Raji (cell line): ENCODE measurements around the gene MTM1.

Experiments
- POLR2A ChIP-seq: IDR thresholded peaks from 2 replicates; pipeline ENCODE4 v1.6.1; 2011; ENCODE audit warnings: low read depth, low read length, control low read depth; ENCODE audit not compliant: insufficient read depth

Gene MTM1

GRCh38 chrX:150568320-150569154 lies at the start of gene MTM1:
Gene MTM1, plus strand, starts transcription at chrX:150568621. Its CDS starts 23,994 bp downstream, at chrX:150592615.
- peak; percentile 59 for TF ChIP-seq POLR2A

DNA sequence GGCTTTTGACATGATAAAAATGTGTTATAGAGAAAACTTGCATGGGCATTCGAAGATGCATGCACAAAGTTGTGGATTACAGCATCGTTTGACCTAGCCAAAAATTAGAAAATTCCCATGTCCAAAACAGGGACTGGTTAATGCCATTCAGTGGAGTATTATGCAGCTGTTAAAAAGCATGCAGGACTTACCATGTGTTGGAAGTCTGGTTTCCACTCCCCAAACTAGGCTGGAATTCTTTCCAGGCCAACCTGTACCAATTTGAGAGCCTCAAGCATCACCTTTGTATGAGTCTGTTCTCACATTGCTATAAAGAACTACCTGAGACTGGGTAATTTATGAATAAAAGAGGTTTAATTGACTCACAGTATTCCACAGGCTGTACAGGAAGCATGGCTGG lies 45.9 kb upstream of the MTM1 start:
- TF ChIP-seq POLR2A, result no peak

DNA sequence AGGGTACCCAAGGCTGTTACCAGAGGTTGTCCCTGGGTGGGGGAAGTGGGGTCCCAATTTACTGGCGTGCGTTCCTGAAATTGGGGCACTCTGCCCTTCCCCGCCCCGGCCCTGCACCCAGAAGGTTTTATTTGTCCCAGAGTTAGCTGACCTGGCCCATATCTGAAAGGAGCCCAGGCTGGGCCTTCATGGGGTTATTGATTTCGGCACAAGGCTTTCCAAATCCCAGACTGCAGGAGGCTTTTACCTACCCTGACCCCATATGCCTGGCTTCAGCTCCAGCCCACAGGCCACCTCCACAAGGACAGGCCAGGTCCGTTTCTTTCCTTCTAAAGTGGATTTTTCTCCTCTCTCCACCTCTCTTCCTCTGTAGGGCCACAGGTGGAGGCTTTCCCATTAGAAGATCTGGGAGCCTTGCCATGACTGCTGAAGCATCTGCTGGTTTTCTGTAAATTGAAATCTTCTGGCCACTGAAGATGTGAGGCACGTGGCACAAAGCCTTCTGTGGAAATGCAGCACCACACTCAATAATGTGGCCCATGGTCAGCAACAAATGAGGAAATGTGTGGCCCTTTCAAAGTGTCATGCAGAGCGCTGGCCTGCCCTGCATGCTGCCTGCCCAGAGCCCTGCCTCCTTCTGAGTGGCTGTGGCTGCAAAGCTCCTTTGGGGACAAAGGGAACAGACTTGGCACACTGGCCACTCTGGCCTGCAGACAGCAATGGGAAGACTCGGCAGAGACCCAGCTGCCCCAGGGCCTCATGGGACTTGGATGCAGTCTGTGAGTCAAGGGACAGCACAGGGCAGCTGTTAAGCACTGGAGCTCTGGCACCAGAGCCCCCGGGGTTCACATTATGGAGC lies 43.1 kb upstream of the MTM1 start:
- no peak for TF ChIP-seq POLR2A

GRCh38 chrX:150526692-150527091 lies 41.7 kb upstream of the MTM1 start:
- no peak for TF ChIP-seq POLR2A

- no peak for TF ChIP-seq POLR2A
Observed at GRCh38 chrX:150527108-150527507, 41.3 kb upstream of the MTM1 start.

DNA sequence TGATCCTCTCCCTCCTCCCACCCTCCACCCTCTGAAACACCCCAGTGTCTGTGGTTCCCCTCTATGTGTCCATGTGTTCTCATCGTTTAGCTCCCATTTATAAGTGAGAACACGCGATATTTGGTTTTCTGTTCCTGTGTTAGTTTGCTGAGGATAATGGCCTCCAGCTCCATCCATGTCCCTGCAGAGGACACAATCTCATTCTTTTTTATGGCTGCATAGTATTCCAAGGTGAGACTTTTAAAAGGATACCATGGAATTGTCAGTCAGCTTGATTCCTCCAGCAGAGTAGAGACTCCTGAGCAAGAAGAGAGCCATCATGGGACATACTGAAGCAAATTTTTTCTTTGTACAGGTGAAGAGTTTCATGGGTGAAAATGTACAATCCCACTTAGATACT lies 38.8 kb upstream of the MTM1 start:
- TF ChIP-seq POLR2A, result no peak

- TF ChIP-seq POLR2A, result no peak
Observed at GRCh38 chrX:150530821-150531220, 37.6 kb upstream of the MTM1 start.

DNA sequence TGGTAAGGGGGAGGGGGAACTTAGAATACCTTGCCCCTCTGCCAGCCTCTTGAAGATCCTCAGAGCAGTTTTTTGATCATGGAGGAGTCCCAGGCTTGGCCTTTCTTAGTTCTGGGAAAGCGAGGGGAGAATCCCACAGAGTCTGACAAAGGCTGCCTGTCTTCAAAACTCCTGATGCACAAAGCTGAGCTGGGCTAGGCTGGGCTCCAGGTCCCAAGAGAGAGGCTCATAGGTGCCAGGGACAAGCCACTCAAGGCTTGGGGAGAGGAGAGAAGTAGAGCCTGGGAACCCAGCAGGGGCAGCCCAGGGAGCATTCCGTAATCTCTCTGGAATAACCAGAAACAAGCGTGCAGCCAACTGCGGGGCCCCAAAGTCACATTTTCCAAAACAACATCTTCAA lies 37.0 kb upstream of the MTM1 start:
- no peak for TF ChIP-seq POLR2A

- TF ChIP-seq POLR2A, result no peak
Observed at GRCh38 chrX:150533863-150534262, 34.6 kb upstream of the MTM1 start.

GRCh38 chrX:150536455-150537116 lies 31.8 kb upstream of the MTM1 start:
- no peak for TF ChIP-seq POLR2A

GRCh38 chrX:150537851-150538250 lies 30.6 kb upstream of the MTM1 start:
- no peak for TF ChIP-seq POLR2A

- TF ChIP-seq POLR2A, result no peak
Observed at GRCh38 chrX:150540965-150541364, 27.5 kb upstream of the MTM1 start.

DNA sequence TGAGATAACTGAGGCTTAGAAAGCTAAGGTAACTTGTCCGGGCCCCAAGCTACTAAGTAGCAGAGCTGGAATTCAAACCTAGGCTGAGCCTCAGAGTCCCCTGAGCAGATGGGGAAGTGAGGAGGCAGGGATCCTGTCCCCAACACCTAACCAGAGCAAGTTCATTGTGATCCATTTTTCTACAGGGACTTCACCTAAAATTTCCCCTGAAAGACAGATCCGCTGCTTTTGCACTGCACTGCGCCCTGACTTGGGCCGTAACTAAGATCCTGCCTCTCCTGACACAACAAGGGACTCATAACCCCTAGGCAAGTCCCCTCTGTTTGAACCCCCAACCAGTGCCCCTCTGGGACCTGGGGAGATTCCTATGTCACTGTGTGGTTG lies 25.6 kb upstream of the MTM1 start:
- TF ChIP-seq POLR2A, result no peak

DNA sequence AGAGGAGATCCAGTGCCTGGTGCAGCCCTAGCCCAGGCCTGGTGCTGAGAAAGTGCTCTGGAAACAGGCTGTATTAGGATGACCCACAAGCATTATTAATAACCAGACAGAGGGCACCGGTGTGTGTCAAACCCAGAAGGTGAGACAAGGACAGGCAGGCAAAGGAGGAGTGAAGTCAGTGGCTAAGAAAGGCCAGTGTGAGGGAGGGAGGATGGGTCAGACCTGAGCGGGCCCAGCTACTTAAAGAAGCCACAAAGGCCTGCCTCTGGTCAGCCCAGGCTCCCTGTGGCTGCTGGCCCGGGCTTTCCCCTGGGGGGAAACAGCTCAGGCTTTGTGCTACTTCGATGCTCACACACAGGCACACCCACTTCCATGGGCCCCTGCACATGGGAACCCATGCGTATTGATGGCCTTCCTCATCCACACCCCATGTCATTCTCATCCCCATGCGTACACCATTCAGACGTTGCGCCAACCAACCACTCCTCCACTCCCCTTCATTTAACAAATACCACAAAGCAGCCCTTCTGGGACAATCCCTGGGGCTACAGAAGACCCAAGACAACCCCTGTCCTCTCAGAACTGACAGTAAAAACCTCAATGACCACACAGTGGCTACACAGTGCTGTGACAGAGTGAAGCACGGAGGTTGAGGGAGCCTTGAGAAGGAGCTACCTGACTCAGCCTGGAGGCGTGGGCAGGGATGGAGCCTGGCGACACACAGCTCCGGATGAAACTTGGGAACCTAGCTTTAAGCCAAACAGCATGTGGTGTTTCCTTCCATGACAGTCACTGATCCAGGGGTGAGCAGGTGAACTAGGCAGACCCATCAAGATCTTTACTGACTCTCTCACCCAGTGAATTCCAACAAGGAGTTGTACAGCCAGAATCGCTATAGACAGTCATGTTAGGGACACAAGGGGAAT lies 24.9 kb upstream of the MTM1 start:
- no peak for TF ChIP-seq POLR2A
